H1 (cell line): Measurements from ENCODE around the gene CAMTA1. TPM values are rescaled to one million over a fixed set of nuclear protein-coding genes. Genes with fewer than 3 reads are reported as not detected.

Experiments
- CTCF ChIA-PET: fragments of 300-600 bp; sonication (Branson Sonifier 250); formaldehyde crosslinking; loops from one replicate; lab custom pipeline; 2021; ENCODE audit not compliant: partially characterized antibody; lab: Charles Lee
- POLR2A ChIA-PET: fragments of 300-600 bp; sonication (Branson Sonifier 250); formaldehyde crosslinking; loops from one replicate; lab custom pipeline; 2021; ENCODE audit warnings: inconsistent platforms; ENCODE audit not compliant: partially characterized antibody; lab: Charles Lee
- DNase-seq, 2 experiments: peaks; one replicate each; pipeline versions ENCODE4 v3.0.0 to v3.0.0-alpha.2; 2010 to 2022; ENCODE audit warnings: low spot score in 2 of 2, low read depth in 1 of 2, mixed read lengths in 1 of 2
- FAIRE-seq: peaks from 2 replicates; lab custom pipeline; 2011; peaks lifted over from hg19 to GRCh38; lab: Jason Lieb, UNC
- H2AFZ ChIP-seq: 2 replicates; pipeline ENCODE4 v1.8.1; 2012; ENCODE audit warnings: low read length, inconsistent platforms
- H2AK5ac ChIP-seq: 2 replicates; pipeline ENCODE4 v1.6.1; 2013; ENCODE audit warnings: low read depth, low read length
- H2BK120ac ChIP-seq: replicated peaks from 2 replicates; pipeline ENCODE3; 2013; ENCODE audit warnings: low read depth, low read length, inconsistent platforms
- H2BK12ac ChIP-seq: 2 replicates; pipeline ENCODE4 v1.6.1; 2013; ENCODE audit warnings: low read depth, low read length
- H2BK15ac ChIP-seq: 2 replicates; pipeline ENCODE4 v1.6.1; 2013; ENCODE audit warnings: low read length
- H2BK20ac ChIP-seq: 2 replicates; pipeline ENCODE4 v1.6.1; 2013; ENCODE audit warnings: low read length
- H2BK5ac ChIP-seq: 2 replicates; pipeline ENCODE4 v1.6.1; 2013; ENCODE audit warnings: low read depth, low read length
- H3K14ac ChIP-seq: 2 replicates; pipeline ENCODE4 v1.6.1; 2013; ENCODE audit warnings: inconsistent platforms; ENCODE audit not compliant: insufficient read length
- H3K18ac ChIP-seq: 2 replicates; pipeline ENCODE4 v1.6.1; 2013; ENCODE audit warnings: low read length; ENCODE audit errors: extremely low read depth
- H3K23ac ChIP-seq: 2 replicates; pipeline ENCODE4 v1.6.1; 2013; ENCODE audit warnings: inconsistent platforms; ENCODE audit not compliant: insufficient read length
- H3K23me2 ChIP-seq: 2 replicates; pipeline ENCODE4 v1.6.1; 2013; ENCODE audit warnings: low read depth, low read length
- H3K27ac ChIP-seq: 2 replicates; pipeline ENCODE4 v1.6.1; 2011; ENCODE audit warnings: low read depth, low read length, inconsistent platforms
- H3K27me3 ChIP-seq, 4 experiments: replicated peaks in 1 of 4; 1 replicate in 1 of 4; 2 replicates in 3 of 4; pipeline versions ENCODE4 v1.6.1 to v1.8.1; 2011 to 2013; ENCODE audit warnings: low read length in 3 of 4, mild to moderate bottlenecking in 3 of 4, inconsistent platforms in 2 of 4, mixed read lengths in 2 of 4, moderate library complexity in 1 of 4; ENCODE audit not compliant: control insufficient read depth in 3 of 4, insufficient read depth in 3 of 4; ENCODE audit errors: extremely low read depth in 1 of 4
- H3K36me3 ChIP-seq, 4 experiments: 2 replicates each; pipeline versions ENCODE4 v1.6.1 to v1.8.1; 2011 to 2013; ENCODE audit warnings: mild to moderate bottlenecking in 4 of 4, low read length in 3 of 4, moderate library complexity in 2 of 4, control low read depth in 1 of 4, inconsistent platforms in 1 of 4; ENCODE audit not compliant: insufficient read depth in 4 of 4, control insufficient read depth in 2 of 4
- H3K4ac ChIP-seq: replicated peaks from 2 replicates; pipeline ENCODE3; 2013; ENCODE audit warnings: low read length, low read depth, mixed read lengths, inconsistent platforms; ENCODE audit not compliant: insufficient read length
- H3K4me1 ChIP-seq, 4 experiments: replicated peaks in 1 of 4; 1 replicate in 1 of 4; 2 replicates in 3 of 4; pipeline versions ENCODE4 v1.6.1 to v1.8.1; 2011 to 2013; ENCODE audit warnings: low read length in 3 of 4, inconsistent platforms in 2 of 4, mixed read lengths in 1 of 4; ENCODE audit not compliant: insufficient read depth in 4 of 4, control insufficient read depth in 3 of 4
- H3K4me2 ChIP-seq, 2 experiments: 2 replicates each; pipeline versions ENCODE4 v1.6.1 to v1.8.1; 2011 to 2013; ENCODE audit warnings: low read depth in 2 of 2, low read length in 2 of 2, control low read depth in 1 of 2, inconsistent platforms in 1 of 2, mild to moderate bottlenecking in 1 of 2; ENCODE audit not compliant: insufficient read depth in 1 of 2
- H3K4me3 ChIP-seq, 4 experiments: fragments of 200-600, 300-600 bp in 1 of 4; sonication (generic), shearing (Covaris generic), sonication (Bioruptor Twin) in 1 of 4; 2 replicates each; pipeline versions ENCODE4 v1.5.1 to v1.8.1; 2011 to 2016; ENCODE audit warnings: low read length in 4 of 4, low read depth in 3 of 4, control low read depth in 2 of 4, inconsistent platforms in 2 of 4, mild to moderate bottlenecking in 2 of 4, mixed read lengths in 1 of 4, moderate library complexity in 1 of 4; ENCODE audit not compliant: insufficient read depth in 2 of 4; ENCODE audit errors: extremely low read depth in 1 of 4
- H3K56ac ChIP-seq: replicated peaks from 2 replicates; pipeline ENCODE3; 2013; ENCODE audit warnings: low read depth, mild to moderate bottlenecking, mixed read lengths, low read length, inconsistent platforms; ENCODE audit not compliant: insufficient read length
- H3K79me1 ChIP-seq: 2 replicates; pipeline ENCODE4 v1.6.1; 2013; ENCODE audit warnings: low read depth, low read length, control low read depth
- H3K79me2 ChIP-seq, 2 experiments: 2 replicates each; pipeline versions ENCODE4 v1.6.1 to v1.8.1; 2012 to 2013; ENCODE audit warnings: low read length in 2 of 2, mild to moderate bottlenecking in 2 of 2, inconsistent platforms in 1 of 2; ENCODE audit not compliant: insufficient read depth in 2 of 2, control insufficient read depth in 1 of 2
- H3K9ac ChIP-seq, 4 experiments: replicated peaks in 1 of 4; 1 replicate in 1 of 4; 2 replicates in 3 of 4; pipeline versions ENCODE4 v1.6.1 to v1.8.1; 2011 to 2013; ENCODE audit warnings: low read depth in 3 of 4, low read length in 3 of 4, control low read depth in 2 of 4, mild to moderate bottlenecking in 2 of 4, moderate library complexity in 2 of 4, inconsistent platforms in 1 of 4; ENCODE audit errors: extremely low read depth in 1 of 4
- H3K9me3 ChIP-seq, 2 experiments: 2 replicates each; pipeline versions ENCODE4 v1.6.1 to v1.8.1; 2012 to 2013; ENCODE audit warnings: mild to moderate bottlenecking in 2 of 2, moderate library complexity in 2 of 2, control low read depth in 1 of 2, inconsistent platforms in 1 of 2, low read depth in 1 of 2, low read length in 1 of 2, mixed read lengths in 1 of 2; ENCODE audit not compliant: insufficient read depth in 2 of 2
- H4K20me1 ChIP-seq, 2 experiments: replicated peaks in 1 of 2; 2 replicates each; pipeline versions ENCODE3 to v1.8.1; 2011 to 2013; ENCODE audit warnings: inconsistent platforms in 2 of 2, low read length in 2 of 2, mild to moderate bottlenecking in 1 of 2; ENCODE audit not compliant: insufficient read depth in 2 of 2, control insufficient read depth in 1 of 2
- H4K5ac ChIP-seq: 2 replicates; pipeline ENCODE4 v1.6.1; 2013; ENCODE audit warnings: low read length, low read depth, mixed read lengths, inconsistent platforms; ENCODE audit not compliant: insufficient read length
- H4K8ac ChIP-seq: 2 replicates; pipeline ENCODE4 v1.8.0; 2013; ENCODE audit warnings: mild to moderate bottlenecking, moderate library complexity, low read length, inconsistent platforms; ENCODE audit not compliant: insufficient read depth; ENCODE audit errors: extremely low read depth
- H4K91ac ChIP-seq: replicated peaks from 2 replicates; pipeline ENCODE3; 2013; ENCODE audit warnings: low read length, mixed read lengths, inconsistent platforms; ENCODE audit not compliant: insufficient read length
- ATF2 ChIP-seq: IDR thresholded peaks from 2 replicates; pipeline ENCODE4 v1.6.1; 2012; ENCODE audit warnings: low read length, inconsistent platforms
- EP300 ChIP-seq, 2 experiments: IDR thresholded peaks; 1 replicate in 1 of 2; 2 replicates in 1 of 2; pipeline ENCODE4 v1.6.1; 2011 to 2012; ENCODE audit warnings: low read depth in 2 of 2, low read length in 2 of 2, mild to moderate bottlenecking in 2 of 2, borderline replicate concordance in 1 of 2, inconsistent platforms in 1 of 2, moderate library complexity in 1 of 2
- JUND ChIP-seq: IDR thresholded peaks from 2 replicates; pipeline ENCODE4 v1.6.1; 2011; ENCODE audit warnings: mild to moderate bottlenecking, improper control_type of control experiment, low read length
- NANOG ChIP-seq: IDR thresholded peaks from 2 replicates; pipeline ENCODE4 v1.6.1; 2011; ENCODE audit warnings: low read length, low read depth, mild to moderate bottlenecking, inconsistent platforms; ENCODE audit not compliant: insufficient read depth, poor library complexity, severe bottlenecking
- POLR2AphosphoS5 ChIP-seq: IDR thresholded peaks from 2 replicates; pipeline ENCODE4 v1.6.1; 2011; ENCODE audit warnings: low read depth, low read length
- RAD21 ChIP-seq, 2 experiments: IDR thresholded peaks in 1 of 2; conservative IDR thresholded peaks in 1 of 2; 2 replicates each; pipeline ENCODE4 v1.6.1; 2011; ENCODE audit warnings: low read depth in 2 of 2, low read length in 2 of 2, improper control_type of control experiment in 1 of 2, inconsistent platforms in 1 of 2, mild to moderate bottlenecking in 1 of 2, moderate library complexity in 1 of 2
- RNF2 ChIP-seq: fragments of 200-900, 300-1000 bp; sonication (generic); IDR thresholded peaks from 2 replicates; pipeline ENCODE4 v1.7.1; 2016; ENCODE audit warnings: borderline replicate concordance, low read depth, mild to moderate bottlenecking, antibody characterized with exemption, low read length; ENCODE audit not compliant: poor library complexity, severe bottlenecking; ENCODE audit errors: missing control alignments
- SIN3A ChIP-seq, 2 experiments: IDR thresholded peaks in 1 of 2; conservative IDR thresholded peaks in 1 of 2; 2 replicates each; pipeline ENCODE4 v1.6.1; 2011 to 2012; ENCODE audit warnings: low read length in 2 of 2, improper control_type of control experiment in 1 of 2, low read depth in 1 of 2, mild to moderate bottlenecking in 1 of 2
- SIRT6 ChIP-seq: IDR thresholded peaks from one replicate; pipeline ENCODE4 v1.7.1; 2012; ENCODE audit warnings: low read length, inconsistent platforms
- SP4 ChIP-seq: IDR thresholded peaks from 2 replicates; pipeline ENCODE4 v1.6.1; 2012; ENCODE audit warnings: low read length, inconsistent platforms
- TEAD4 ChIP-seq: IDR thresholded peaks from 2 replicates; pipeline ENCODE4 v1.6.1; 2012; ENCODE audit warnings: low read depth, low read length, inconsistent platforms, mixed read lengths
- WGBS, 2 experiments: shearing (Covaris generic) in 1 of 2; methylation state at CpG; one replicate each; pipeline versions ENCODE4 v1.1.6 to v1.1.7; 2013 to 2015; ENCODE audit warnings: low lambda C conversion rate in 2 of 2, mixed read lengths in 2 of 2, inconsistent platforms in 1 of 2, low coverage in 1 of 2, missing lambda C conversion rate in 1 of 2; ENCODE audit not compliant: insufficient replicate concordance in 2 of 2, insufficient coverage in 1 of 2, insufficient read length in 1 of 2; ENCODE audit errors: extremely low coverage in 1 of 2, missing lambda C conversion rate in 1 of 2; 5-methylcytosine and 5-hydroxymethylcytosine counted together
- polyA plus RNA-seq, 7 experiments: library from polyadenylated mRNA; depleted of rRNA in 3 of 7; stranded (reverse) in 5 of 7; unstranded in 2 of 7; fragments of >200 nt in 5 of 7; fragments of 200-250 nt in 2 of 7; gene quantifications; 1 replicate in 5 of 7; 2 replicates in 1 of 7; 4 replicates in 1 of 7; pipeline versions ENCODE4 v1.2.1 to v1.2.3, GENCODE V29; 2011 to 2013; ENCODE audit warnings: missing spikeins in 2 of 7, mixed read lengths in 2 of 7
- total RNA-seq: library from RNA; stranded (reverse); fragmentation: NEBNext Ultra II Directional; extraction: Animal tissue kit (Norgen Biotek cat#: 25700); gene quantifications from 2 replicates; pipeline ENCODE4 v1.2.1, GENCODE V29; 2021

The CAMTA1 gene
- total and polyA plus RNA-seq, 2 of the 8 experiments (the other 6 are each of a cell fraction or from before 2014, with no cell fraction given), result 65.0 to 119 TPM

- H3K9me3 ChIP-seq, result no peaks in the 10 kb centered on the region
- no peak overlapping the region for H2BK20ac ChIP-seq
- no peak overlapping the region for H3K18ac ChIP-seq
- CTCF ChIA-PET, result interaction anchor here (1.2 to 6.1 kb wide), 3 partner anchors 10 to 18 kb away, joined by 3 to 48 read pairs (median 27); no protein-coding TSS in a partner anchor
- no peak overlapping the region for H2AFZ ChIP-seq
- peak overlapping the region; percentile 9; the same call in 1 of the 2 replicates for H2BK5ac ChIP-seq
- no peaks in the 10 kb centered on the region for H3K27me3 ChIP-seq
- H2AK5ac ChIP-seq, result no peak overlapping the region
- no peak overlapping the region for H3K27ac ChIP-seq
- no peak overlapping the region for H2BK15ac ChIP-seq
- no peaks in the 10 kb centered on the region for H3K79me2 ChIP-seq
- 87% methylated on average over 13 of the region's 13 CpGs; no CpG with 5 or more reads in 1 of the 2 experiments for WGBS, 2 experiments
- no peaks in the 10 kb centered on the region for H3K79me1 ChIP-seq
- no peak overlapping the region for H4K91ac ChIP-seq
- no peak for FAIRE-seq
- H3K9ac ChIP-seq, result no peak overlapping the region
- H3K4me3 ChIP-seq, result no peak overlapping the region
- no peaks in the 10 kb centered on the region for H3K36me3 ChIP-seq
- H3K23ac ChIP-seq, result no peak overlapping the region
- H4K8ac ChIP-seq, result no peak overlapping the region
- H3K4ac ChIP-seq, result no peak overlapping the region
- H4K5ac ChIP-seq, result no peak overlapping the region
- H3K23me2 ChIP-seq, result no peaks in the 10 kb centered on the region
- no peaks in the 10 kb centered on the region for H4K20me1 ChIP-seq
- H2BK120ac ChIP-seq, result no peak overlapping the region
- H3K56ac ChIP-seq, result no peak overlapping the region
- no peak overlapping the region for H3K4me2 ChIP-seq
- no peak overlapping the region for H3K14ac ChIP-seq
- POLR2A ChIA-PET, result no interaction called here
- DNase-seq, result no peak
- H2BK12ac ChIP-seq, result no peak overlapping the region
- no peaks in the 10 kb centered on the region; a peak in 1 of 7 replicates for H3K4me1 ChIP-seq
- no peak for TF ChIP-seq NANOG
- TF ChIP-seq SIN3A (conservative IDR thresholded peaks at IDR 0.05 in 1 of 2, IDR thresholded peaks at IDR 0.05 in 1 of 2; ENCODE audit: low read depth in 1 of 2, low read length in 2 of 2), result no peak
- no peak for TF ChIP-seq POLR2AphosphoS5
- no peak for TF ChIP-seq EP300 (IDR thresholded peaks at IDR 0.05; ENCODE audit: borderline replicate concordance in 1 of 2, low read depth in 2 of 2, low read length in 2 of 2)
- TF ChIP-seq JUND, result no peak
- no peak for TF ChIP-seq RNF2
- no peak for TF ChIP-seq ATF2
- no peak for TF ChIP-seq RAD21 (IDR thresholded peaks at IDR 0.05 in 1 of 2, conservative IDR thresholded peaks at IDR 0.05 in 1 of 2; ENCODE audit: low read depth in 2 of 2, low read length in 2 of 2)
- TF ChIP-seq SP4, result no peak
- TF ChIP-seq SIRT6, result no peak
- TF ChIP-seq TEAD4, result no peak
These were observed 267.4 kb downstream of the CAMTA1 start for GRCh38 chr1:7052701-7053100.
